Activated CD4-positive, CD25-positive, alpha-beta regulatory T cell treated with anti-CD3 and anti-CD28 coated beads, Interleukin-2, amount 50 U/mL, for 16 hours (primary cell): ENCODE results near the gene KRTAP5-10.
"Not testable (repeated sequence)": the region's sequence is repeated elsewhere in the genome, so short reads cannot be mapped to it uniquely, and the experiment has no call there.

ENCODE experiments used
- DNase-seq: peaks from one replicate; pipeline ENCODE4 v3.0.0-alpha.2; 2020; ENCODE audit warnings: low read depth, low spot score

Gene KRTAP5-10

GRCh38 chr11:71571101-71571850 is 5.9 kb downstream of the KRTAP5-10 start:
- not testable (repeated sequence) for DNase-seq

DNA sequence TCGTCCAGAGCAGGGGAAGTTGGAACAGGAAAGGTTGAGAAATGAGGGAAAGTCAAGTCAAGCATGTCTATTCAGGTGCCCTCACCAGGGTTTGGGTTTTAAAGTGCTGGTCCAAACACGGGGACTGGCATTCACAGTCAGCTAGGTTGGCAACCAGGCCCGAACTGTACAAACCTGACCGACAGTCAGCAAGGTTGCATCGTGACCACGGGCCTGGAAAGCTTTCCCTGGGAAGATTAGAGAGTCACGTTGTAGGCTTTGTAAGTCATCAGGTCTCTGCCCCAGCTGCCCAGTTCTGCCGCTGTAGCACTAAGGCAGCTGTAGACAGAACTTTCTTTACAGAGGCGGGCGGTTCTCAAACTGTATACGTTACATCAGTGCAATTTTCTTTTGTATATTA is 7.4 kb downstream of the KRTAP5-10 start:
- DNase-seq, result no peak

GRCh38 chr11:71574418-71574817 is 9.1 kb downstream of the KRTAP5-10 start:
- DNase-seq, result no peak

- DNase-seq, result no peak
These were observed 10.5 kb downstream of the KRTAP5-10 start for GRCh38 chr11:71575723-71576424.

DNA sequence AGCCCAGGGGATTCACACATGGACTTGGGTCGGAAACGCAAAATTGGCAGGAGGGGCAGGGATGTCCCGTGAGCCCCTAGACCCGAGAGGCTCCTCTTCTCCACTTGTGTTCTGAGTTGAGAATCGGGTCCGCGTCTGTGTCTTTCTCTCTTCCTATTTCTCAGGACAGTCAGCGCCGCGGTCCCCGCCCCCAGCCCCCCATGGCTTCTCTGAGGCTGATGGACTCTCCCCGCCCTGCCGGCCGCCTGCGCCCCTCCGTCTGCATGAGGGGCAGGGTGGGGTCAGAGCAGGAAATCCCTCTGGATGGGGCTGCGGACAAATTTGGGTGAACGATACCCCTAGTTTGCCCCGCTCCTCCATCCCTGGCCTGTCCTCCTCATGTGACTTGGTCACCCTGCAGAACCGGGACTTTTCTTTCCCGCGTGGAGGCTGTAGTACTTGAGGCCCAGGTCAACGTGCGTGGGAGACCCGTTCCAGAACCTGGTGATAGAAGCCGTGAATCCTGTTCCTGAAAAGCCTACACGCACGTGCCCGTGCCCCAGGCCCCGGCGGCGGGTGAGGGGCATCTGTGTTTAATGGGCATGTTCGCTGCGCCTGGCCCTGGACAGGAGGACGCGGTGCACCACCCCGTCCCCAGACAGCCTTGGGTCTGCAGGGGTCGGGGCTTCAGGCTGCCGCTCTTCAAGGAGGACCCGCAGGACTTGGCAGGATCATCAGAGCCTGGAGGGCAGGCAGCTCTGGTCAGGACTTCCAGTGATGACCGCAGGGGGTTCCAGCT is 11.5 kb downstream of the KRTAP5-10 start:
- DNase-seq, result not testable (repeated sequence)

- DNase-seq, result no peak
These were observed 12.2 kb downstream of the KRTAP5-10 start for GRCh38 chr11:71577469-71578004.

GRCh38 chr11:71579513-71579912 is 14.2 kb downstream of the KRTAP5-10 start:
- DNase-seq, result not testable (repeated sequence)

DNA sequence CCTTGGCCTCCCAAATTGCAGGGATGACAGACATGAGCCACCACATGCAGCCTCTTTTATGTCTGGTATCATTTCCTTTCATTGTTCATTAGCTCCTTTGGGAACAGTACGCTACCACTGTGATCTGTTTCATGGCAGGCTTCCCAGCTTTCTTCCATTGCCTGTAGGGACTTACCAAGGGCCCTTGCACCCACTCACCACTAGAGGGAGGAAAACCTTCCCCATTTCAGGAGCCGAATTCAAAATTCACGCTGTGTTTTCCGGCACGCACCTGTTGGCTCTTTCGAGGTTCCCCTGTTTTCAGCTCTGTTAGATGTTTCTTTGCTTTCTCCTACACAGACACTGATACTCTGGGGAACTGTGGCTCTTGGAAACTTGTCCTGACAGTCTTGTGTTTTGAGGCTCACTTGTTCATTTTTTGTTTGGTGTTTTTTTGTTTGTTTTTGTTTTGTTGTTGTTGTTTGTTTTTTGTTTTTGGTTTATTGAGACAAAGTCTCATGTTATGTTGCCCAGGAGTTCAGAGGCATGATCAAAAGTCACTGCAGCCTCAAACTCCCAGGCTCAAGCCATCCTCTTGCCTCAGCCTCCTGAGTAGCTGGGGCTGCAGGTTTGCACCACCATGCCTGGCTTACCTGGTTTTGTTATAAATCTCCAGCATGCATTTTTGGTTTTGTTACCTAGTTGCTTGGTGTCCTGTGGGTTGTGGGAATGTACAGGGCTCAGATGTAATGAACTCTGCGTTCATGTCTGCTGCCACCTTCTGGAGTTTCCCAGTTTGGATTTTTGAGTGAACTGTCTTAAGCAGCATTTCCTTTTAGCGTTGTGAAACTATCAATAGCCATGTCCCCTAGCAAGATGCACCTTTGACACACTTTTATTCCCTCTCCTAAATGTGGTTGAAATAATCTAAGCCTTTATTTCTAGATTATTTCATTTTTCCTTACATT is 15.0 kb downstream of the KRTAP5-10 start:
- no peak for DNase-seq

- no peak for DNase-seq
These were observed 16.5 kb downstream of the KRTAP5-10 start for GRCh38 chr11:71581826-71582225.

DNA sequence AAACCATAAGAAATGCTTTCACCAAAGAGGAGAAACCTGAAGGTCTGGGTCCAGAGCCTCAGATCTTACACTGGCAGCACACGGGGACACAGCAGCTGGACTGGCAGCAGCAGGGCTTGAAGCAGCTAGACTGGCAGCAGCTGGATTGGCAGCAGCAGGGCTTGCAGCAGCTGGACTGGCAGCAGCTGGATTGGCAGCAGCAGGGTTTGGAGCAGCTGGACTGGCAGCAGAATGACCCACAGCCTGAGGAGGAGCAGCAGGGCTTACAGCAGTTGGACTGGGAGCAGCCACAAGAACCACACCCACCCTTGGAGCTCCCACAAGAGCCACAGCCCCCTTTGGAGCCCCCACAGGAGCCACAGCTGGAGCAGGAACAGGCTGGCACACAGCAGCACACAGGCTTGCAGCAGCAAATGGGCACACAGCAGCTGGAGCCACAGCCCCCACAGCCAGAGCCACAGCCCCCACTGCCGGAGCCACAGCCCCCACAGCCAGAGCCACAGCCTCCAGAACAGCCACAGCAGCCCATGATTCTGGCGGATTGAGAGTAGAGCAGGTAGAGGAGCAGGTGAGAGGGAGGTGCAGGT is 17.0 kb downstream of the KRTAP5-10 start, which contains the start of gene KRTAP5-11:
Gene KRTAP5-11, minus strand, starts transcription at position 567 of the 587 bp plus-strand sequence. Its CDS starts 38 bp downstream, at position 529.
- DNase-seq, result no peak

- DNase-seq, result not testable (repeated sequence)
These were observed 17.6 kb downstream of the KRTAP5-10 start for GRCh38 chr11:71582969-71583368.

GRCh38 chr11:71585673-71586072 is 20.3 kb downstream of the KRTAP5-10 start:
- not testable (repeated sequence) for DNase-seq

- DNase-seq, result not testable (repeated sequence)
These were observed 23.0 kb downstream of the KRTAP5-10 start for GRCh38 chr11:71588314-71588713.

GRCh38 chr11:71588822-71589545 is 23.6 kb downstream of the KRTAP5-10 start:
- not testable (repeated sequence) for DNase-seq

GRCh38 chr11:71589546-71589920 is 24.2 kb downstream of the KRTAP5-10 start:
- not testable (repeated sequence) for DNase-seq

GRCh38 chr11:71603221-71603620 is 37.9 kb downstream of the KRTAP5-10 start:
- DNase-seq, result not testable (repeated sequence)

DNA sequence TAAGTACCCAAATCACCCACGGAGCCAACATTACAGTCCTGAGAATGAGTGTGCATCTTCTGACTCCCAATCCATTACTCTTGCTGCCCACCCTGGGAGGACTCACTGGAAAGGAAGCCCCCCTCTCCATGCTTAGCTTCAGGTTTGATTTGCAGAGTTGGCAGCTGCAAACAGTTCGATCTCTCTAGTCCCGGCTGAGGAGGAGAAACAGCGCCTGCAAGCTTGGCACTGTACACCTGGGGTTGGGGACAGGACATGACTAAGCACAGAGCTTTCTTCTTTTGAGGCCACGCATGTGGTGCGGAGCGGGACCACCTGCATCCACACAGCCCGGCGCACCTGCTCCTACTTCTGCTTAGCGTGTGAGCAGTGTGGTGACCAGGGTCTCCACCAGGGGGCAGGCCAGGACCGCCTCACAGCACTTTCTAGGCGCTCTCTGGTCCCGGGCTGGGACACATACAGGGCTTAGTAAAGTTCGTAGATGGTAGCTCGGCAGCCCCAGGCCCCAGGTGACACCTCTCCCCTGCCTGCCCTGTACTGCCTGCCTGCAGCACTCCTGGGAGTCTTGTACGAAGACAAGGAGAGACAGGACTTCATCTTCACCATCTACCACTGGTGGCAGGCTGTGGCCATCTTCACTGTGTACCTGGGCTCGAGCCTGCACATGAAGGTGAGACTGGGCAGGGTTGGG is 39.6 kb downstream of the KRTAP5-10 start:
- DNase-seq, result not testable (repeated sequence)

DNA sequence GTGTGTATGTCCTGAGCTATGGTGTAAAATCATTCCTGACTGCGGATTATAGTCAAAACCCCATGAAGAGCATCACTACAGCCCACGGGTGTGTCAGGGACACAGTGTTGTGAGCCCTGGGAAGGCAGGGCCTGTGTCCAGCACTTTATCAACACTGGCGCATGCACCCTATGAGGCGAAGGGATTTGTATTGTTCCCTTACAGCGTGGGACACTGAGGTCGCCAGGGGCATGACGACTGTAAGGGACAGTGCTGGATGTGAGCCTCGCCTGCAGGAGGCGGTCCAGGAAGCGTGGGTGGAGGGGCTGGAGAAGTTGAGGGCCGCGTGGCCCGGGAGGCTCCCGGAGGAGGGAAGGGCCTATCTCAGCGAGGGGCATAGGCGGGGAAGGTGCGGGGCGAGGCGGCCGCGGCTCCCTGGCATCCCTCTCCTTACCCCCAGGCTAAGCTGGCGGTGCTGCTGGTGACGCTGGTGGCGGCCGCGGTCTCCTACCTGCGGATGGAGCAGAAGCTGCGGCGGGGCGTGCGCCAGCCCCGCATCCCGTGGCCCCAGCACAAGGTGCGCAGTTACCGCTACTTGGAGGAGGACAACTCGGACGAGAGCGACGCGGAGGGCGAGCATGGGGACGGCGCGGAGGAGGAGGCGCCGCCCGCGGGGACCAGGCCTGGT is 41.6 kb downstream of the KRTAP5-10 start:
- not testable (repeated sequence) for DNase-seq
